ENCODE measurements around the gene IQCC. TPM values are rescaled to one million over a fixed set of nuclear protein-coding genes. Genes with fewer than 3 reads are reported as not detected.

The IQCC gene
- total RNA-seq, 1 donor from 2014 or later = 1.9 TPM

DNA sequence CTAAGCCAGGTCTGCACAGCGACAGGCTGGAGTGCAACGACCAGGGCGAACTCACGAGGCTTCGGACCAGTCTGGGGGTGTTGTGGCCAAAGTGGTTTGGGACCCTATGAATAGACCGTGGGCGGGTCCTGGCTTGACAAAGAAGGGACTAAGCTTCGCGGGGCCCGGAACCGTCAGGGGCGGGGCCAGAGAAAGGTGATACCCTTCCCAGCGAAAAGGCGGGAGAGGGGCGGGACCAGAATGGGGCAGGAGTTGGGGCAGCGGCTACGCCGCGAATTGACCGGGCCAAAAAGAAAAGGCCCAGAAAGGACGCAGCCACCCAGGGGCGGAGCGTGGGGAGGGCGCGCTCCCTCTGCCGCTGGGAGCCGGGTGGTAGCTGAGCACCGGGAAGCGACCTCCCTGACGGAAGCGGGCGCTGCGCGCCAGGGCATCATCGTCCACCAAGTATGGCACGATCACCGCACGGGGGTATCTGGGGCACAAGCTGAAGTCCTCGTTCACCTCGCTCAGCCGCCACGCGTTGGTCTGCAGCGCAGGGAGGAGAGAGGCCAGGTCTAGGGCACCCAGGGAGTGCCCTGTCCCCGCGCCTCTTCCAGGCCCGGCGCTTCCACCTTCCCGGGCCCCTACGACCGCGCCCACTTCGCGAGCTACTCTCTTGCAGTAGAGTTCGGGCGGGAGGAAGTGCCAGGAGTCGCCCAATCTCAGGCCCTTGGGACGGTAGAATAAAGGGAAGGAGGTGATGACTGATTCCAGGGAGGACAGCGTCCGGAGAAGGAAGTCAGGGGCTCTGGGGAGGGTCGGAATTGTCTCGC is 34.9 kb downstream of the IQCC start:
- Mint-ChIP-seq H3K4me3 (ENCODE audit: unreplicated experiment) (peak overlapping the region; percentile 91), H3K27ac (ENCODE audit: unreplicated experiment) (peak overlapping the region; percentile 52), H3K36me3 (ENCODE audit: low read depth, unreplicated experiment) (no peaks in the 10 kb centered on the region), H3K9me3 (ENCODE audit: unreplicated experiment) (no peaks in the 10 kb centered on the region), H3K27me3 (ENCODE audit: unreplicated experiment) (peaks cover 4% of the 10 kb centered on the region), H3K4me1 (ENCODE audit: unreplicated experiment) (peaks cover 8% of the 10 kb centered on the region)
- TF ChIP-seq, protein P1, sequence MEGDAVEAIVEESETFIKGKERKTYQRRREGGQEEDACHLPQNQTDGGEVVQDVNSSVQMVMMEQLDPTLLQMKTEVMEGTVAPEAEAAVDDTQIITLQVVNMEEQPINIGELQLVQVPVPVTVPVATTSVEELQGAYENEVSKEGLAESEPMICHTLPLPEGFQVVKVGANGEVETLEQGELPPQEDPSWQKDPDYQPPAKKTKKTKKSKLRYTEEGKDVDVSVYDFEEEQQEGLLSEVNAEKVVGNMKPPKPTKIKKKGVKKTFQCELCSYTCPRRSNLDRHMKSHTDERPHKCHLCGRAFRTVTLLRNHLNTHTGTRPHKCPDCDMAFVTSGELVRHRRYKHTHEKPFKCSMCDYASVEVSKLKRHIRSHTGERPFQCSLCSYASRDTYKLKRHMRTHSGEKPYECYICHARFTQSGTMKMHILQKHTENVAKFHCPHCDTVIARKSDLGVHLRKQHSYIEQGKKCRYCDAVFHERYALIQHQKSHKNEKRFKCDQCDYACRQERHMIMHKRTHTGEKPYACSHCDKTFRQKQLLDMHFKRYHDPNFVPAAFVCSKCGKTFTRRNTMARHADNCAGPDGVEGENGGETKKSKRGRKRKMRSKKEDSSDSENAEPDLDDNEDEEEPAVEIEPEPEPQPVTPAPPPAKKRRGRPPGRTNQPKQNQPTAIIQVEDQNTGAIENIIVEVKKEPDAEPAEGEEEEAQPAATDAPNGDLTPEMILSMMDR (IDR thresholded peaks at IDR 0.05; ENCODE audit: unreplicated experiment) = no peak
- peak; percentile 45 for DNase-seq (ENCODE audit: low spot score)

DNA sequence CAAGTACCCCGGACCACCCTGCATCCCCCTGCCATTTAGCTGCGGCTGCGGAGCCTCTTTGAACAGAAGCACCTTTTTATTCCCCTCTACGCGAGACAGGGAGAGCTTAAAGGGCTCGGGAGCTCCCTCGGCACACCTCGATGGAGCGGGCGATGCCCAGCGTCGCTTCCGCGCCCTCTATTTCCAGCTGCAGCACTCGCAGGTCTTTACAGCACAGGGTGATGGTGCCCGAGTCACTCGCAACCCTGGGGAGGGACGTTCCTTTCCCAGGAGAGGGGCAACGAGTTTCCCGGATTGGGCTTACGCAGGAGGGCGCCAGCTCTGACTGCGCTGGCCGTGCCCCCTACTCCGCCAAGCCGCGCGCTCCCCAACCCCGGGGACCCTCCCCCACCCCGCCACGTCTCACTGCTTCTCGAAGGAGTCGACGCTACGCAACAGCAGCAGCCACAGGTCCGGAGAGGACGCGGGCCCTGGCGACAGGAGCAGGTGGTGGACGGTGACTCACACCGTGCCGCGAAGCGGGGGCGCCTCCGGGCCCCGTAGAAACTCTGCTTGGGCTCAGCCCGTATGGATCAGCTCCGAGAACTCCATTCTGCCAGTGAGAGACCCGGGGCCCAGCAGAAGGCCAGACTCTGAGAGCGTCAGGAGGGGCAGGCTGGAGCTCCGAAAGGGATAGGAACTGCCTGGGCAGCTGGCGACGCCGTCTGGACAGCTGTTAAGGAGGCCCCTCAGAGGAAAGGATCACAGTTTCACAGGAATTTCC is 35.7 kb downstream of the IQCC start:
- Mint-ChIP-seq H3K9me3 (ENCODE audit: unreplicated experiment) (no peaks in the 10 kb centered on the region), H3K4me1 (ENCODE audit: unreplicated experiment) (peaks cover 8% of the 10 kb centered on the region), H3K27ac (ENCODE audit: unreplicated experiment) (peak overlapping the region; percentile 18), H3K27me3 (ENCODE audit: unreplicated experiment) (peaks cover 4% of the 10 kb centered on the region), H3K4me3 (ENCODE audit: unreplicated experiment) (peak overlapping the region; percentile 91), H3K36me3 (ENCODE audit: low read depth, unreplicated experiment) (no peaks in the 10 kb centered on the region)
- TF ChIP-seq, protein P1 (IDR thresholded peaks at IDR 0.05; ENCODE audit: unreplicated experiment) = no peak
- peak; percentile 49 for DNase-seq (ENCODE audit: low spot score)

DNA sequence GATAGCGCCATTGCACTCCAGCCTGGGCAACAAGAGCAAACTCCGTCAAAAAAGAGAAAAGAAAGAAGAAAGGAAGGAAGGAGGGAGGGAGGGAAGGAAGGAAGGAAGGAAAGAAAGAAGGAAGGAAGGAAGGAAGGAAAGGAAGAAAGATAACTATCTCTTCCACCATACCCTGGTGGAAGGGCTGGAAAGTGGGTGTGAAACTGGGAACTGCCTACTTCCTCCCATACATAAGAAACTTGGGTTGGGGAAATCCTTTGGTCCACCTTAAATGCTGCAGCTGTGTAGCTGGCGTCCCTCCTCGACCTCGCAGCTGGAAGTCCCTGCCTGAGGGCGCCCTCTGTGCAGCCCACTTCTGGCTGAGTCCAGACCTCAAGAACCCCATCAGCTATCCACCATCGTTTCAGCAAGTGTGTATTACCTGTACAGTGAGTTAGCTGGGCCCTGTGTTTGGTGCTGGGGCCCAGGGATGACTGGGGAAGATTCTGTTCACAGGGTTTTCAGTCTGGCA is 36.9 kb downstream of the IQCC start:
- TF ChIP-seq, protein P1 (IDR thresholded peaks at IDR 0.05; ENCODE audit: unreplicated experiment) = no peak
- Mint-ChIP-seq H3K36me3 (ENCODE audit: low read depth, unreplicated experiment) (no peaks in the 10 kb centered on the region), H3K27me3 (ENCODE audit: unreplicated experiment) (peaks cover 10% of the 10 kb centered on the region), H3K27ac (ENCODE audit: unreplicated experiment) (peak overlapping the region; percentile 18), H3K4me3 (ENCODE audit: unreplicated experiment) (peak overlapping the region; percentile 91), H3K4me1 (ENCODE audit: unreplicated experiment) (peaks cover 14% of the 10 kb centered on the region), H3K9me3 (ENCODE audit: unreplicated experiment) (no peaks in the 10 kb centered on the region)
- DNase-seq (ENCODE audit: low spot score) = peak; percentile 28

DNA sequence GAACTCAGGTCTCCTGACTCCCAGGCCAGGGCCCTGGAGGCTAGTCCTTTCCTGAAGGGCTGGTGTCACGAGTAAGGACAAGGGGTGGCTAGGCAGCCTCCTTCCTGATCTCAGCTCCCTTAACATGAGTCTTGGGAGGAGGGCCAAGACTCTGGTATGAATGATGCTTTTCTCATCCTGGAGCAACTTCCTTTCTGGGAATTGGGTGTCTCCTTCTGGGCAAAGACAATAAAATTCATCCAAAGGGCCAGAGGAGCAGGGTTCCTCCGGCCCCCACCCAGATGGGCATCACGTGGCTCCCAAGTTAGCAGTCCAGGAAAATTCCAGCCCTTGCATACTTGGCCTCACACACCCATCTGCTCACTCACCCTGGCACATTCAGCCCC is 41.4 kb downstream of the IQCC start, which contains the start of gene FAM167B:
Gene FAM167B (plus strand): TSS at position 335 of the 386 bp plus-strand sequence. CDS start 200 bp downstream, outside the sequence.
- H3K27ac Mint-ChIP-seq (ENCODE audit: unreplicated experiment) = peak within 1 kb of the TSS; percentile 71
- H3K36me3 Mint-ChIP-seq (ENCODE audit: low read depth, unreplicated experiment) = peaks cover 2% of the 10 kb centered on the region

More for the DNA sequence above, 41.4 kb downstream of the IQCC start, which contains the start of gene FAM167B:
- Mint-ChIP-seq H3K27me3 (ENCODE audit: unreplicated experiment) (peaks cover 14% of the 10 kb centered on the region), H3K4me1 (ENCODE audit: unreplicated experiment) (peaks cover 42% of the 10 kb centered on the region), H3K9me3 (ENCODE audit: unreplicated experiment) (no peaks in the 10 kb centered on the region), H3K4me3 (ENCODE audit: unreplicated experiment) (peak within 1 kb of the TSS; percentile 51)
- TF ChIP-seq, protein P1 (IDR thresholded peaks at IDR 0.05; ENCODE audit: unreplicated experiment) = no peak
- DNase-seq (ENCODE audit: low spot score) = no peak
